HCT116 (cell line): ENCODE data around the gene TST. TPM values are rescaled to one million over a fixed set of nuclear protein-coding genes. Genes with fewer than 3 reads are reported as not detected.

Experiments
- ATAC-seq: fragments of 200-7000 bp; cut with Tn5 transposase; 2 replicates; pipeline ENCODE4 v1.9.1; 2020; ENCODE audit warnings: mild to moderate bottlenecking, moderate library complexity
- BruUV-seq: library from RNA; stranded (reverse); fragments of 400-500 nt; replicated peaks from 2 replicates; lab custom pipeline; 2021; lab: Mats Ljungman, UMichigan
- CTCF ChIA-PET: fragments of 300-600 bp; sonication (Branson Sonifier 250); formaldehyde crosslinking; loops from one replicate; lab custom pipeline; 2021; ENCODE audit warnings: antibody characterized with exemption; lab: Charles Lee
- POLR2A ChIA-PET: fragments of 300-600, 350-600 bp; sonication (Branson Sonifier 250); formaldehyde crosslinking; loops from one replicate; lab custom pipeline; 2021; ENCODE audit warnings: antibody characterized with exemption; lab: Charles Lee
- RAD21 ChIA-PET, 2 experiments: fragments of 300-600 bp; sonication (Branson Sonifier 250); formaldehyde crosslinking; loops; one replicate each; lab custom pipeline; 2023; ENCODE audit warnings: low total read pairs in 2 of 2; ENCODE audit not compliant: uncharacterized antibody in 2 of 2, unreplicated experiment in 2 of 2, low non-redundant PET in 1 of 2; lab: Charles Lee
- DNase-seq: peaks from one replicate; pipeline ENCODE4 v3.0.0-alpha.2; 2010; ENCODE audit warnings: low read depth, low spot score
- H2AFZ ChIP-seq: fragments of 200-600 bp; shearing (Covaris generic), sonication (generic); 2 replicates; pipeline ENCODE4 v1.6.1; 2017; ENCODE audit warnings: low read depth, mixed run types, mixed read lengths, antibody characterized with exemption, low read length; ENCODE audit not compliant: poor library complexity, severe bottlenecking
- H3K27ac ChIP-seq: 2 replicates; pipeline ENCODE4 v1.5.1; 2012; ENCODE audit warnings: low read depth, low read length
- H3K27me3 ChIP-seq: fragments of 200-600 bp; sonication (generic); 2 replicates; pipeline ENCODE4 v1.6.1; 2016; ENCODE audit warnings: mixed run types, low read length, mixed read lengths; ENCODE audit not compliant: insufficient read depth
- H3K36me3 ChIP-seq, 2 experiments: fragments of 200-500 bp in 1 of 2; fragments of 200-600 bp in 1 of 2; sonication (Bioruptor generic) in 1 of 2; sonication (generic) in 1 of 2; 2 replicates each; pipeline versions ENCODE4 v1.5.1 to v1.6.1; 2014 to 2016; ENCODE audit warnings: low read length in 2 of 2, inconsistent platforms in 1 of 2, mixed read lengths in 1 of 2, mixed run types in 1 of 2; ENCODE audit not compliant: insufficient read depth in 2 of 2, control insufficient read depth in 1 of 2
- H3K4me1 ChIP-seq, 2 experiments: fragments of 200-600 bp in 1 of 2; sonication (generic) in 1 of 2; 2 replicates each; pipeline versions ENCODE4 v1.5.1 to v1.6.1; 2012 to 2017; ENCODE audit warnings: low read length in 2 of 2, inconsistent platforms in 1 of 2, mild to moderate bottlenecking in 1 of 2, mixed read lengths in 1 of 2, mixed run types in 1 of 2, moderate library complexity in 1 of 2; ENCODE audit not compliant: insufficient read depth in 2 of 2, control insufficient read depth in 1 of 2
- H3K4me2 ChIP-seq: fragments of 200-600 bp; sonication (generic); 2 replicates; pipeline ENCODE4 v1.6.1; 2017; ENCODE audit warnings: mixed run types, low read length, mixed read lengths
- H3K4me3 ChIP-seq, 2 experiments: fragments of 200-600 bp in 1 of 2; sonication (generic) in 1 of 2; replicated peaks in 1 of 2; 2 replicates each; pipeline ENCODE4 v1.5.1; 2011 to 2016; ENCODE audit warnings: low read length in 2 of 2, control low read depth in 1 of 2, low read depth in 1 of 2, mild to moderate bottlenecking in 1 of 2, mixed read lengths in 1 of 2, mixed run types in 1 of 2
- H3K79me2 ChIP-seq: fragments of 200-600 bp; sonication (generic); 2 replicates; pipeline ENCODE4 v1.6.1; 2017; ENCODE audit warnings: mild to moderate bottlenecking, mixed run types, low read length, moderate library complexity, mixed read lengths; ENCODE audit not compliant: insufficient read depth
- H3K9ac ChIP-seq: fragments of 200-600 bp; sonication (generic); 2 replicates; pipeline ENCODE4 v1.6.1; 2016; ENCODE audit warnings: low read length, mixed read lengths
- H3K9me2 ChIP-seq: fragments of 200-600 bp; sonication (generic), shearing (Covaris generic); 2 replicates; pipeline ENCODE4 v1.6.1; 2017; ENCODE audit warnings: mixed run types, mild to moderate bottlenecking, moderate library complexity; ENCODE audit not compliant: insufficient read depth
- H3K9me3 ChIP-seq, 2 experiments: fragments of 200-500 bp in 1 of 2; fragments of 200-600 bp in 1 of 2; sonication (Bioruptor generic) in 1 of 2; sonication (generic) in 1 of 2; 2 replicates each; pipeline ENCODE4 v1.6.1; 2014 to 2017; ENCODE audit warnings: low read length in 2 of 2, mixed read lengths in 2 of 2, inconsistent platforms in 1 of 2, low read depth in 1 of 2, mild to moderate bottlenecking in 1 of 2, mixed run types in 1 of 2, moderate library complexity in 1 of 2; ENCODE audit not compliant: control insufficient read depth in 1 of 2, insufficient read depth in 1 of 2
- H4K20me1 ChIP-seq: fragments of 200-600 bp; sonication (generic), shearing (Covaris generic); 2 replicates; pipeline ENCODE4 v1.6.1; 2017; ENCODE audit warnings: mixed run types, mild to moderate bottlenecking, moderate library complexity; ENCODE audit not compliant: insufficient read depth
- CBX3 ChIP-seq: IDR thresholded peaks from 2 replicates; pipeline ENCODE4 v1.6.1; 2012; ENCODE audit warnings: low read depth
- CEBPB ChIP-seq: IDR thresholded peaks from 2 replicates; pipeline ENCODE4 v1.6.1; 2012; ENCODE audit warnings: low read depth
- EGR1 ChIP-seq: IDR thresholded peaks from 2 replicates; pipeline ENCODE4 v1.6.1; 2012; ENCODE audit warnings: low read depth
- ELF1 ChIP-seq: IDR thresholded peaks from 2 replicates; pipeline ENCODE4 v1.6.1; 2012; ENCODE audit warnings: low read depth, borderline replicate concordance
- EZH2phosphoT487 ChIP-seq: fragments of 200-600 bp; IDR thresholded peaks from 2 replicates; pipeline ENCODE4 v1.6.1; 2018; ENCODE audit warnings: antibody characterized with exemption, borderline replicate concordance
- FOSL1 ChIP-seq: IDR thresholded peaks from 2 replicates; pipeline ENCODE4 v1.6.1; 2012; ENCODE audit warnings: low read depth
- JUND ChIP-seq: IDR thresholded peaks from 2 replicates; pipeline ENCODE4 v1.6.1; 2012
- POLR2A ChIP-seq: IDR thresholded peaks from 2 replicates; pipeline ENCODE4 v1.7.0; 2011; ENCODE audit warnings: borderline replicate concordance; ENCODE audit not compliant: insufficient read depth, insufficient read length; ENCODE audit errors: extremely low read depth
- POLR2AphosphoS5 ChIP-seq: IDR thresholded peaks from 2 replicates; pipeline ENCODE4 v1.6.1; 2011; ENCODE audit warnings: mild to moderate bottlenecking, low read depth, low read length, moderate library complexity
- REST ChIP-seq: IDR thresholded peaks from 2 replicates; pipeline ENCODE4 v1.6.1; 2012; ENCODE audit warnings: low read depth
- SP1 ChIP-seq: IDR thresholded peaks from 2 replicates; pipeline ENCODE4 v1.6.1; 2012; ENCODE audit warnings: low read depth
- TCF7L2 ChIP-seq: IDR thresholded peaks from 2 replicates; pipeline ENCODE4 v1.7.0; 2011; ENCODE audit warnings: borderline replicate concordance, inconsistent platforms; ENCODE audit not compliant: insufficient read depth, insufficient read length; ENCODE audit errors: extremely low read depth
- ZBTB33 ChIP-seq: IDR thresholded peaks from 2 replicates; pipeline ENCODE4 v1.6.1; 2011; ENCODE audit warnings: mild to moderate bottlenecking, low read length, moderate library complexity; ENCODE audit not compliant: insufficient replicate concordance; ENCODE audit errors: extremely low read depth
- intact Hi-C: fragments of 100-400 bp; cut with micrococcal nuclease; formaldehyde crosslinking; loops from 2 replicates; pipeline ENCODE4 v1.10.0; 2022
- total RNA-seq: library from RNA; stranded (reverse); gene quantifications from one replicate; pipeline ENCODE4 v1.2.1, GENCODE V29; 2021; ENCODE audit not compliant: unreplicated experiment

TST gene
- total RNA-seq, 1 experiment from 2014 or later: 32.1 TPM

GRCh38 chr22:37039466-37039865 lies 20.2 kb upstream of the TST start (continued):
- no peak for TF ChIP-seq ZBTB33
- no peak for TF ChIP-seq EZH2phosphoT487
- TF ChIP-seq EGR1: no peak
- TF ChIP-seq, all 23 proteins: peak for 0

DNA sequence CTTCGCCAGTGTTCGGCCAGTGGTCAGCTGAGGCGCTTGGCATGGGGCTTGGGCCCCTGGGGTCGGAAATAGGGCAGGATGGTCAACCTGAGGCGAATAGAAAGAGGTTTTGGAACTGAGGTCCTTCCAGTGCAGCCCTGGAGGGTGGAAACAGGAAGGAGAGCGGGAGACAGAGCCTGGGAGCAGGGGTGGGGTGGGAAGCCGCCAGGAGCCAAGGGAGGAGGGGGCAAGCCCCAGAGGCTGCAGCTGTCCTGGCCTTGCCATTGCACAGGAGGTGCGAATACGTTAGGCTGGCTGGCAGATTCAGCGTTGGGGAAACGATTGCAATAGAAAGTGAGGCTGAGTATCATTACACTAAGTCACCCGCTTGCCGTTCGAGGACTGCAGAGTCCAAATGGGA lies 18.4 kb upstream of the TST start:
- Histone ChIP-seq H3K9me2 (no peaks in the 10 kb centered on the region), H3K9me3 (no peaks in the 10 kb centered on the region), H2AFZ (no peak overlapping the region), H4K20me1 (no peaks in the 10 kb centered on the region), H3K79me2 (no peaks in the 10 kb centered on the region), H3K27ac (no peak overlapping the region), H3K27me3 (no peaks in the 10 kb centered on the region), H3K9ac (no peak overlapping the region), H3K36me3 (no peaks in the 10 kb centered on the region), H3K4me3 (no peak overlapping the region), H3K4me2 (no peak overlapping the region), H3K4me1 (peaks cover 4 to 23% of the 10 kb centered on the region in 2 experiments; a peak in 3 of 4 replicates)
- ATAC-seq: no peak
- BruUV-seq: no TSS peak
- TF ChIP-seq CEBPB (no peak), ELF1 (no peak), POLR2AphosphoS5 (no peak), EZH2phosphoT487 (no peak), CBX3 (no peak), SP1 (no peak), FOSL1 (no peak), JUND (no peak), REST (no peak), TCF7L2 (no peak), POLR2A (no peak)
- intact Hi-C loops: no loop called here
- no peak for DNase-seq
- ChIA-PET RAD21 (no interaction called here), POLR2A (no interaction called here), CTCF (no interaction called here)
